GM21786 (cell line): ENCODE data around the gene CSE1L.
"Not testable (repeated sequence)": the region's sequence is repeated elsewhere in the genome, so short reads cannot be mapped to it uniquely, and the experiment has no call there.

Source experiments
- ATAC-seq: cut with Tn5 transposase; IDR thresholded peaks from one replicate; pipeline ENCODE4 v1.9.1; 2021; ENCODE audit not compliant: unreplicated experiment

The CSE1L gene

GRCh38 chr20:49046087-49046900, at the start of gene CSE1L:
TSS of gene CSE1L (plus strand) at chr20:49046312. CDS start at chr20:49058464, 12,152 bp downstream.
- ATAC-seq: peak; percentile 83

GRCh38 chr20:48999890-49000870, 45.9 kb upstream of the CSE1L start:
- ATAC-seq: no peak

GRCh38 chr20:49001741-49002140, 44.4 kb upstream of the CSE1L start:
- no peak for ATAC-seq

- no peak for ATAC-seq
These were observed 39.6 kb upstream of the CSE1L start for GRCh38 chr20:49006446-49006980.

DNA sequence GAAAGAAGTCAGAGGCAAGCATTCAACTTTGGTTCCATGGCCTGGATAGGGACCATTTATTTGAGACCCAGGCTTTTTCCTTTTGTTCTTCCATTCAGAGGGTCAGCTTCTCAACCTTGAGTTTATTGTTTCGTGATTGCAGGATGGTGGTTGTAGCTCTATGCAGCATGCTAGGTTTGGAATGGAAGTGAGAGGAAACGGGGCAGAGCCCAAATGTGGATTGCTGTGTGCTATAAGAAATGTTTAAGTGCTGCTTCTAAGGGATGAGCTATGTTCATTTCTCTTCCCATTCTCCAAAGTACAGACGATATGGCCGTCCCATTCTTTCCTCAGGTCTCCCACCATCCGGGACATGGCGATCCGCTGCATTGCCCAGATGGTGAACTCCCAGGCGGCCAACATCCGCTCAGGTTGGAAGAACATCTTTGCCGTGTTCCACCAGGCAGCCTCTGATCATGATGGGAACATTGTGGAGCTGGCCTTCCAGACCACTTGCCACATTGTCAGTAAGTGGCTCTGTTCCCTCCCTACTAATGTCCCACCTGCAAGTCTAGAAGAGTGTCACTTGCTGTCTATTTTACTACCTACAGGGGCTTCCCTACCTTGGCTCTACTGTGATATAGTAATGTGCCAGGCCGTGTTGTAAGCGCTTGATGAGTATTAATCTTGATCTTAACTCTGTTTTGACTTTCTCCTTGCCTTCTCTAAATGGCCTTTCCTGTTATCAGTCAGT, 36.0 kb upstream of the CSE1L start:
- no peak for ATAC-seq

DNA sequence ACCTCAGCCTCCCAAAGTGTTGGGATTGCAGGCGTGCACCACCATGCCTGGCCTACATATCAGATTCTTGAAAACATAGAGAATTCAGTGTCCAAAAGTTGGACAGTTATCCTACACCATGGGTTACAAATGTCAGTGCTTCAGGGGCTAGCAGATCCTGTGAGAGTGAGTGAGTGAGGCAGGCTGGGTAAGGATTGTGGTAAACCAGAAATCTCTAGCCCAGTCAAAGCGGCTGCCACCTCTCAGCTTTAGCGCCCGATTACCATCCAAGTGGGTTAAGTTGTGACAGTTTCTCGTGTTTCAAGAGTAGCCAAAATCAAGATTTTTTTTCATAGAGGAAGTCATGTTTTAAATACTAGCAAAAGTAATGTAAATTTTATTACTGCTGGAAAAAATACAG, 21.9 kb upstream of the CSE1L start:
- ATAC-seq: no peak

- ATAC-seq: not testable (repeated sequence)
These were observed 17.9 kb upstream of the CSE1L start for GRCh38 chr20:49028177-49028576.

GRCh38 chr20:49028684-49029083, 17.4 kb upstream of the CSE1L start:
- ATAC-seq: no peak

DNA sequence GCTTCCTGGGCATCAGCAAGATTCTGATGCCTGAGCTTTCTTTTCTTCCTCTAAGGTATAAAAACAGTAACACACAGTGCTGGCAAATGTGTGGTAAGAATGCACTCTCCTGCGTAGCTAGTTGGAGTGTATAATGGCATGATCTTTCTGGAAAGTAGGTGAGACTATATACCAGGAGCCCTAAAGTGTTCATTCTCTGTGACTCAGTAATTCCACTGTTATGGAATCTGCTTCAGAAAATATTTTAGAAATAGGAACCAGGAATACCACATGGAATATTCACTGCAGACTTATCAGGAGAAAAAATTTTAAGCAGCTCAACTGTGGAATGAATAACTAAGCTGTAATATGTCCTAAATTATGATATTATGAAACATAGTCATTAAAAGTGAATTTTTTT, 16.9 kb upstream of the CSE1L start:
- no peak for ATAC-seq

DNA sequence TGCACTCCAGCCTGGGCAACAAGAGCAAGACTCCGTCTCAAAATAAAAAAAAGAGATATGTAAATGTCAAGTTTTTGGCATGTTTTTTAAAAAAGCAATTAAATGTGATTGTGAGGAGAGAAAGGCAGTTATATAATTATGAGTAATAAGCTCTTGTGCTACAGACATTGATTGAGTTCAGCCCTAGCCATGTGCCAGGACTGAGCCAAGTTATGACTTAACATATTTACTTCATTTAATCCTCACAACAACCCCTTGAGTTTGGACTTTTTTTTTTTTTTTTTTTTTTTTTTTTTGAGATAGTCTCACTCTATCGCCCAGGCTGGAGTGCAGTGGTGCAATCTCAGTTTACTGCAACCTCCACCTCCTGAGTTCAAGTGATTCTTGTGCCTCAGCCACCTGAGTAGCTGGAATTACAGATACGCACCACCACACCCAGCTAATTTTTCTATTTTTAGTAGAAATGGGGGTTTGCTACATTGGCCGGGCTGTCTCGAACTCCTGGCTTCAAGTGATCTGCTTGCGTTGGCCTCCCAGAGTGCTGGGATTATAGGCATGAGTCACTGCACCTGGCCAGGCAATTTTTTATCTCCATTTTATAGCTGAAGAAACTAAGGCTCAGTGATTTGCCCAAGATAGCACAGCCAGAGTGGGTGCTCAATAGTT, 15.0 kb upstream of the CSE1L start:
- no peak for ATAC-seq

DNA sequence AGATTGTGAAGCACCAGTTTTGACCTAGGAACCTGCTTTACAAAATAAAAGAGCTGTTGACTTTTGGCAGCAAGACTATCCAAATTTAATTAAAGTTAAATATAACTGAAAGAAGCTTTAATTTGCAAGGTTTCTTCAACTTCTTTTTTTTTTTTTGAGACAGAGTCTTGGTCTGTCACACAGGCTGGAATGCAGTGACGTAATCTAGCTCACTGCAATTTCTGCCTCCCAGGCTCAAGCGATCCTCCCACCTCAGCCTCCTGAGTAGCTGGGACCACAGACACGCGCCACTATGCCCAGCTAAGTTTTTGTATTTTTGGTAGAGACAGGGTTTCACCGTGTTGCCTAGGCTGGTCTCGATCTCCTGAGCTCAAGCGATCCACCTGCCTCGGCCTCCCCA, 13.7 kb upstream of the CSE1L start:
- ATAC-seq: no peak

GRCh38 chr20:49034070-49034732, 11.9 kb upstream of the CSE1L start:
- no peak for ATAC-seq

DNA sequence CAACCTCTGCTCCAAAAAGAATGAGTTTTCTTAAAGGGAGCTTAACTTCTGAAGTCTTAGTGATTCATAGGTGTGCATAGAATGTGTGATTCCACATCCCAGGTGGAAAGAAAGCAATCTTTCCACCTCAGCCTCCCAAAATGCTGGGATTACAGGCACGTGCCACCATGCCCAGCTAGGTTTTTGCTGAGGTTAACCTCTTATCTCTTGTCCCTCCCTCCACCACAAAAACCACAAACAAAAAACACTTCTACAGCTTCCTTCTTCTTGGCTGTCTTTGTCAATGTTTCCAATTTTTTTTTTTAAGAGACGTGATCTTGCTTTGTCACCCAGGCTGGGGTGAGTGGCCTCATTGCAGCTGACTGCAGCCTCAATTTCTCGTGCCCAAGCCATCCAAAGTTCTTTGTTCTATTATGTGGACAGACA, 8.1 kb upstream of the CSE1L start:
- ATAC-seq: no peak

- no peak for ATAC-seq
These were observed 6.3 kb upstream of the CSE1L start for GRCh38 chr20:49039854-49040253.

- ATAC-seq: no peak
These were observed 3.1 kb upstream of the CSE1L start for GRCh38 chr20:49043000-49043399.

- no peak for ATAC-seq
These were observed 549 bp upstream of the CSE1L start for GRCh38 chr20:49045440-49046086.

GRCh38 chr20:49052334-49052733, 6.2 kb downstream of the CSE1L start:
- ATAC-seq: no peak

- ATAC-seq: peak; percentile 67
These were observed 8.0 kb downstream of the CSE1L start for GRCh38 chr20:49054056-49054643.

DNA sequence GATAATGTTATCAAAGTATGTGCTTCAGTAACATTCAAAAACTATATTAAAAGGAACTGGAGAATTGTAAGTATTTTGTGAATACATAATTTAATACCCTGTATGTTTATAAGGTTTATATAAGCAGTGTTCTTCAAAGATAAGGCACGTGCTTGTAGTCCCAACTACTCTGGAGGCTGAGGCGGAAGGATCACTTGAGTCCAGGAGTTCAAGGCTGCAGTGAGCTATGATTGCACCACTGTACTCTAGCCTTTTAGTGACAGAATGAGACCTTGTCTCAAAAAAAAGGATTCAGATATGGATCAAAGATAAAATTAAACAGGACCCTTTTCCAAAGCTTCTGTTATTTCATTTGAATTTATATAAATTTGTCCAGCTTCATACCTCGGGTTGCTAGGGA, 17.2 kb downstream of the CSE1L start:
- no peak for ATAC-seq
